Stimulated activated naive B cell treated with anti-CD40 and anti-IgM and Interleukin-4, amounts not matched to agents 10 μg/mL and 1 μg/mL and 100 μg/mL, for 72 hours (primary cell): ENCODE data around the gene SEC22C.

Experiments used
- ATAC-seq, 2 donors: fragments of 150-1000 bp; cut with Tn5 transposase; replicated peaks; 2 replicates each; pipeline ENCODE4 v1.10.0; 2021; ENCODE audit warnings: moderate library complexity in 1 of 2
- DNase-seq: peaks from one replicate; pipeline ENCODE4 v3.0.0; 2021
- H3K27ac Mint-ChIP-seq: one replicate; pipeline ENCODE4 v1.8.0; 2022; ENCODE audit warnings: mild to moderate bottlenecking, mixed read lengths
- H3K27me3 Mint-ChIP-seq, 2 donors: one replicate each; pipeline ENCODE4 v1.8.0; 2022; ENCODE audit warnings: mixed read lengths in 2 of 2
- H3K36me3 Mint-ChIP-seq, 2 donors: one replicate each; pipeline ENCODE4 v1.8.0; 2022; ENCODE audit warnings: mixed read lengths in 2 of 2, mild to moderate bottlenecking in 1 of 2
- H3K4me1 Mint-ChIP-seq, 2 donors: one replicate each; pipeline ENCODE4 v1.8.0; 2022; ENCODE audit warnings: mixed read lengths in 2 of 2, mild to moderate bottlenecking in 1 of 2
- H3K4me3 Mint-ChIP-seq, 2 donors: one replicate each; pipeline ENCODE4 v1.8.0; 2022; ENCODE audit warnings: mild to moderate bottlenecking in 2 of 2, mixed read lengths in 2 of 2, moderate library complexity in 1 of 2
- H3K9me3 Mint-ChIP-seq, 2 donors: one replicate each; pipeline ENCODE4 v1.8.0; 2022; ENCODE audit warnings: mixed read lengths in 2 of 2, mild to moderate bottlenecking in 1 of 2

Gene SEC22C

GRCh38 chr3:42507252-42507651 is 74.5 kb downstream of the SEC22C start:
- H3K4me3 Mint-ChIP-seq, result no peak overlapping the region
- ATAC-seq (no peak), DNase-seq (no peak)
- H3K9me3 Mint-ChIP-seq, result no peaks in the 10 kb centered on the region
- no peaks in the 10 kb centered on the region for H3K36me3 Mint-ChIP-seq
- peaks cover 23 to 24% of the 10 kb centered on the region in 2 donors for H3K27me3 Mint-ChIP-seq
- no peak overlapping the region for H3K27ac Mint-ChIP-seq
- peaks cover 6 to 29% of the 10 kb centered on the region in 2 donors for H3K4me1 Mint-ChIP-seq

GRCh38 chr3:42505849-42506410 is 75.8 kb downstream of the SEC22C start:
- no peak overlapping the region for H3K27ac Mint-ChIP-seq
- H3K9me3 Mint-ChIP-seq, result no peaks in the 10 kb centered on the region
- ATAC-seq (no peak), DNase-seq (no peak)
- H3K4me3 Mint-ChIP-seq, result no peak overlapping the region
- H3K36me3 Mint-ChIP-seq, result no peaks in the 10 kb centered on the region
- peaks cover 11 to 30% of the 10 kb centered on the region in 2 donors for H3K4me1 Mint-ChIP-seq
- peaks cover 30 to 35% of the 10 kb centered on the region in 2 donors for H3K27me3 Mint-ChIP-seq

GRCh38 chr3:42505128-42505848 is 76.5 kb downstream of the SEC22C start:
- Mint-ChIP-seq H3K9me3 (no peaks in the 10 kb centered on the region), H3K36me3 (no peaks in the 10 kb centered on the region), H3K4me1 (peaks cover 13 to 33% of the 10 kb centered on the region in 2 donors), H3K4me3 (no peak overlapping the region), H3K27me3 (peaks cover 36 to 41% of the 10 kb centered on the region in 2 donors), H3K27ac (no peak overlapping the region)
- ATAC-seq (no peak), DNase-seq (no peak)

GRCh38 chr3:42504334-42505127 is 77.2 kb downstream of the SEC22C start:
- Mint-ChIP-seq H3K4me1 (peaks cover 13 to 33% of the 10 kb centered on the region in 2 donors), H3K27me3 (peaks cover 37 to 43% of the 10 kb centered on the region in 2 donors), H3K4me3 (no peak overlapping the region), H3K9me3 (no peaks in the 10 kb centered on the region), H3K27ac (peak overlapping the region; percentile 16), H3K36me3 (no peaks in the 10 kb centered on the region)
- DNase-seq (no peak), ATAC-seq (no peak)

- no peak overlapping the region for H3K4me3 Mint-ChIP-seq
- no peak for ATAC-seq
- H3K36me3 Mint-ChIP-seq, result no peaks in the 10 kb centered on the region
- no peaks in the 10 kb centered on the region for H3K9me3 Mint-ChIP-seq
- H3K27ac Mint-ChIP-seq, result peak overlapping the region; percentile 16
- DNase-seq, result no peak
- H3K4me1 Mint-ChIP-seq, result peaks cover 13 to 33% of the 10 kb centered on the region in 2 donors
- H3K27me3 Mint-ChIP-seq, result peaks cover 38 to 43% of the 10 kb centered on the region in 2 donors
Measured at GRCh38 chr3:42503957-42504333, 77.8 kb downstream of the SEC22C start.

GRCh38 chr3:42503251-42503924 is 78.4 kb downstream of the SEC22C start:
- peaks cover 13 to 33% of the 10 kb centered on the region in 2 donors for H3K4me1 Mint-ChIP-seq

GRCh38 chr3:42502429-42503250 is 79.1 kb downstream of the SEC22C start, which contains the start of gene VIPR1:
Gene VIPR1, plus strand, starts transcription at chr3:42502643. Its CDS starts 93 bp downstream, at chr3:42502736.
- Mint-ChIP-seq H3K27me3 (peaks cover 45 to 50% of the 10 kb centered on the region in 2 donors), H3K4me1 (peaks cover 13 to 28% of the 10 kb centered on the region in 2 donors), H3K27ac (peak within 1 kb of the TSS; percentile 85), H3K4me3 (peak within 1 kb of the TSS; percentile 89 to 90), H3K9me3 (no peaks in the 10 kb centered on the region), H3K36me3 (no peaks in the 10 kb centered on the region)
- DNase-seq (peak; percentile 84), ATAC-seq (peak; percentile 97 to 98)

More at GRCh38 chr3:42503251-42503924, 78.4 kb downstream of the SEC22C start:
- peak overlapping the region; percentile 7 to 32 for H3K4me3 Mint-ChIP-seq
- DNase-seq (no peak), ATAC-seq (no peak)
- H3K27me3 Mint-ChIP-seq, result peaks cover 37 to 43% of the 10 kb centered on the region in 2 donors
- no peaks in the 10 kb centered on the region for H3K9me3 Mint-ChIP-seq
- H3K36me3 Mint-ChIP-seq, result no peaks in the 10 kb centered on the region
- H3K27ac Mint-ChIP-seq, result peak overlapping the region; percentile 85

- peak; percentile 38 for DNase-seq
- no peaks in the 10 kb centered on the region for H3K9me3 Mint-ChIP-seq
- H3K36me3 Mint-ChIP-seq, result no peaks in the 10 kb centered on the region
- ATAC-seq, result peak; percentile 48 to 50
- H3K4me3 Mint-ChIP-seq, result peak overlapping the region; percentile 89 to 90
- peaks cover 49 to 50% of the 10 kb centered on the region in 2 donors for H3K27me3 Mint-ChIP-seq
- no peak overlapping the region for H3K27ac Mint-ChIP-seq
- peaks cover 13 to 23% of the 10 kb centered on the region in 2 donors for H3K4me1 Mint-ChIP-seq
Measured at GRCh38 chr3:42501681-42502428, 79.9 kb downstream of the SEC22C start.

GRCh38 chr3:42501321-42501680 is 80.5 kb downstream of the SEC22C start:
- Mint-ChIP-seq H3K36me3 (no peaks in the 10 kb centered on the region), H3K4me1 (peaks cover 13 to 23% of the 10 kb centered on the region in 2 donors), H3K9me3 (no peaks in the 10 kb centered on the region), H3K27ac (no peak overlapping the region), H3K4me3 (peak overlapping the region; percentile 89 to 90), H3K27me3 (peaks cover 50% of the 10 kb centered on the region in 2 donors)
- ATAC-seq, result peak in 1 of 2 donors; percentile 1
- peak; percentile 13 for DNase-seq

GRCh38 chr3:42500909-42501308 is 80.9 kb downstream of the SEC22C start:
- Mint-ChIP-seq H3K27ac (no peak overlapping the region), H3K27me3 (peaks cover 50% of the 10 kb centered on the region in 2 donors), H3K9me3 (no peaks in the 10 kb centered on the region), H3K4me3 (peak overlapping the region; percentile 48 to 65), H3K36me3 (no peaks in the 10 kb centered on the region), H3K4me1 (peaks cover 13 to 23% of the 10 kb centered on the region in 2 donors)
- no peak for ATAC-seq
- DNase-seq, result no peak

GRCh38 chr3:42500091-42500490 is 81.7 kb downstream of the SEC22C start:
- ATAC-seq (no peak), DNase-seq (no peak)
- no peak overlapping the region for H3K27ac Mint-ChIP-seq
- H3K27me3 Mint-ChIP-seq, result peaks cover 50% of the 10 kb centered on the region in 2 donors
- no peaks in the 10 kb centered on the region for H3K36me3 Mint-ChIP-seq
- H3K9me3 Mint-ChIP-seq, result no peaks in the 10 kb centered on the region
- H3K4me1 Mint-ChIP-seq, result peaks cover 13 to 23% of the 10 kb centered on the region in 2 donors
- H3K4me3 Mint-ChIP-seq, result no peak overlapping the region

- no peak for DNase-seq
- Mint-ChIP-seq H3K4me1 (peaks cover 13 to 23% of the 10 kb centered on the region in 2 donors), H3K4me3 (no peak overlapping the region), H3K9me3 (no peaks in the 10 kb centered on the region), H3K36me3 (no peaks in the 10 kb centered on the region), H3K27ac (no peak overlapping the region), H3K27me3 (peaks cover 50% of the 10 kb centered on the region in 2 donors)
- no peak for ATAC-seq
Measured at GRCh38 chr3:42499478-42499871, 82.3 kb downstream of the SEC22C start.
